HepG2 (cell line): ENCODE measurements around the gene GLRX2. TPM values are rescaled to one million over a fixed set of nuclear protein-coding genes. Genes with fewer than 3 reads are reported as not detected.

Experiments used
- AKAP8 ChIP-seq: sonication (generic); formaldehyde crosslinking; IDR thresholded peaks from 2 replicates; pipeline ENCODE4 v1.5.1; 2020; ENCODE audit warnings: mild to moderate bottlenecking, missing genetic modification reagents
- BHLHE40 ChIP-seq: IDR thresholded peaks from 2 replicates; pipeline ENCODE4 v1.6.1; 2011; ENCODE audit warnings: low read length, improper control_type of control experiment
- HDAC6 ChIP-seq: fragments of 200-600 bp; sonication (generic); IDR thresholded peaks from 2 replicates; pipeline ENCODE4 v1.7.0; 2017; ENCODE audit warnings: mild to moderate bottlenecking, antibody characterized with exemption, low read length, low read depth
- HHEX ChIP-seq: IDR thresholded peaks from 2 replicates; pipeline ENCODE4 v1.6.1; 2016; ENCODE audit warnings: control low read depth
- HIC2 ChIP-seq: sonication (generic); formaldehyde crosslinking; IDR thresholded peaks from 2 replicates; pipeline ENCODE4 v1.9.0; 2022; ENCODE audit warnings: low read depth, missing genetic modification reagents
- MYC ChIP-seq: sonication (generic); formaldehyde crosslinking; IDR thresholded peaks from 2 replicates; pipeline ENCODE4 v1.9.0; 2021; ENCODE audit warnings: missing genetic modification reagents, borderline replicate concordance
- NR2F2 ChIP-seq: IDR thresholded peaks from 2 replicates; pipeline ENCODE4 v1.6.1; 2012; ENCODE audit warnings: low read depth, inconsistent platforms, borderline replicate concordance
- PRDM10 ChIP-seq: sonication (generic); formaldehyde crosslinking; IDR thresholded peaks from 2 replicates; pipeline ENCODE4 v1.4.0; 2020; ENCODE audit warnings: low read depth, missing genetic modification reagents
- RFXAP ChIP-seq: sonication (generic); formaldehyde crosslinking; IDR thresholded peaks from 2 replicates; pipeline ENCODE4 v1.4.0; 2020; ENCODE audit warnings: missing genetic modification reagents, borderline replicate concordance
- SMC3 ChIP-seq: IDR thresholded peaks from 2 replicates; pipeline ENCODE4 v1.6.1; 2011; ENCODE audit warnings: low read length, improper control_type of control experiment
- STAT5B ChIP-seq: sonication (generic); formaldehyde crosslinking; IDR thresholded peaks from 2 replicates; pipeline ENCODE4 v1.4.0; 2020; ENCODE audit warnings: missing genetic modification reagents
- TARDBP ChIP-seq: sonication (generic); formaldehyde crosslinking; IDR thresholded peaks from 2 replicates; pipeline ENCODE4 v1.8.0; 2022; ENCODE audit warnings: mild to moderate bottlenecking, missing genetic modification reagents
- TCF12 ChIP-seq, 2 experiments: fragments of 450-650 bp in 1 of 2; sonication (generic) in 1 of 2; formaldehyde crosslinking in 1 of 2; IDR thresholded peaks; 2 replicates each; pipeline versions ENCODE4 v1.6.1 to v1.8.0; 2017 to 2022; ENCODE audit warnings: antibody characterized with exemption in 1 of 2, mild to moderate bottlenecking in 1 of 2, missing genetic modification reagents in 1 of 2, moderate library complexity in 1 of 2
- ZBTB39 ChIP-seq: sonication (generic); formaldehyde crosslinking; IDR thresholded peaks from 2 replicates; pipeline ENCODE4 v1.5.0; 2020; ENCODE audit warnings: missing genetic modification reagents
- ZBTB42 ChIP-seq: sonication (generic); formaldehyde crosslinking; IDR thresholded peaks from 2 replicates; pipeline ENCODE4 v1.5.0; 2020; ENCODE audit warnings: mild to moderate bottlenecking, missing genetic modification reagents
- ZFP62 ChIP-seq: sonication (generic); formaldehyde crosslinking; IDR thresholded peaks from 2 replicates; pipeline ENCODE4 v1.4.0; 2020; ENCODE audit warnings: missing genetic modification reagents
- ZMYM3 ChIP-seq: sonication (generic); formaldehyde crosslinking; IDR thresholded peaks from 2 replicates; pipeline ENCODE4 v1.5.1; 2020; ENCODE audit warnings: mild to moderate bottlenecking, missing genetic modification reagents
- ZNF121 ChIP-seq: sonication (generic); formaldehyde crosslinking; IDR thresholded peaks from 2 replicates; pipeline ENCODE4 v1.5.0; 2020; ENCODE audit warnings: mild to moderate bottlenecking, missing genetic modification reagents
- ZNF180 ChIP-seq: sonication (generic); formaldehyde crosslinking; IDR thresholded peaks from 2 replicates; pipeline ENCODE4 v1.4.0; 2020; ENCODE audit warnings: low read depth, missing genetic modification reagents, borderline replicate concordance
- ZNF274 ChIP-seq: sonication (generic); formaldehyde crosslinking; IDR thresholded peaks from 2 replicates; pipeline ENCODE4 v1.5.1; 2020; ENCODE audit warnings: mild to moderate bottlenecking, missing genetic modification reagents
- ZNF331 ChIP-seq: sonication (generic); formaldehyde crosslinking; IDR thresholded peaks from 2 replicates; pipeline ENCODE4 v1.4.0; 2020; ENCODE audit warnings: missing genetic modification reagents
- ZNF616 ChIP-seq: sonication (generic); formaldehyde crosslinking; IDR thresholded peaks from 2 replicates; pipeline ENCODE4 v1.5.0; 2020; ENCODE audit warnings: low read depth, mild to moderate bottlenecking, missing genetic modification reagents
- ZNF703 ChIP-seq: sonication (generic); formaldehyde crosslinking; IDR thresholded peaks from 2 replicates; pipeline ENCODE4 v1.5.1; 2020; ENCODE audit warnings: missing genetic modification reagents, mild to moderate bottlenecking, moderate library complexity, borderline replicate concordance
- ZNF75D ChIP-seq: sonication (generic); formaldehyde crosslinking; IDR thresholded peaks from 2 replicates; pipeline ENCODE4 v1.8.1; 2023; ENCODE audit warnings: missing genetic modification reagents, mild to moderate bottlenecking, borderline replicate concordance
- ZNF788 ChIP-seq: sonication (generic); formaldehyde crosslinking; IDR thresholded peaks from 2 replicates; pipeline ENCODE4 v1.5.0; 2020; ENCODE audit warnings: mild to moderate bottlenecking, missing genetic modification reagents, borderline replicate concordance
- ZSCAN9 ChIP-seq: IDR thresholded peaks from 2 replicates; pipeline ENCODE4 v1.6.1; 2016; ENCODE audit warnings: borderline replicate concordance
- polyA plus RNA-seq, 8 experiments: library from polyadenylated mRNA; depleted of rRNA in 3 of 8; stranded (reverse) in 7 of 8; unstranded in 1 of 8; fragments of >200 nt; fragmentation: Illumina TruSeq in 4 of 8; extraction: Trizol in 4 of 8; gene quantifications; 2 replicates each; pipeline versions ENCODE4 v1.2.1 to v1.2.3, GENCODE V29; 2011 to 2016; ENCODE audit warnings: low read depth in 4 of 8, missing spikeins in 1 of 8, mixed read lengths in 1 of 8; ENCODE audit not compliant: insufficient read depth in 1 of 8
- total RNA-seq, 5 experiments: library from RNA; depleted of rRNA; stranded (reverse); fragments of >200 nt; fragmentation: Illumina TruSeq; extraction: Trizol; gene quantifications; 2 replicates each; pipeline ENCODE4 v1.2.3, GENCODE V29; 2016; ENCODE audit warnings: low read depth in 1 of 5

The GLRX2 gene
- total and polyA plus RNA-seq, 2 of the 13 experiments (the other 11 are each of a cell fraction or from before 2014, with no cell fraction given) = 11.9 to 39.0 TPM

- TF ChIP-seq PRDM10 (CRISPR knock-in tag) (no peak), TARDBP (CRISPR knock-in tag) (no peak), SMC3 (peak; percentile 9; the same call in 1 of the 2 replicates), ZNF121 (CRISPR knock-in tag) (no peak), ZBTB42 (CRISPR knock-in tag) (no peak), MYC (CRISPR knock-in tag) (no peak), NR2F2 (no peak), ZNF75D (CRISPR knock-in tag) (no peak), RFXAP (CRISPR knock-in tag) (peak; percentile 6; the same call in 1 of the 2 replicates), BHLHE40 (no peak), ZNF331 (peak; percentile 59; the same call in 1 of the 2 replicates), ZSCAN9 (CRISPR knock-in tag) (no peak; the same call in 1 of the 2 replicates), AKAP8 (no peak), ZMYM3 (no peak), ZNF180 (CRISPR knock-in tag) (no peak), ZNF274 (CRISPR knock-in tag) (no peak), HIC2 (CRISPR knock-in tag) (peak; percentile 90), TCF12 (IDR thresholded peaks at IDR 0.05) (no peak), TCF12 (CRISPR knock-in tag; IDR thresholded peaks at IDR 0.05) (no peak), ZNF616 (CRISPR knock-in tag) (no peak), HDAC6 (no peak), ZBTB39 (CRISPR knock-in tag) (no peak), STAT5B (CRISPR knock-in tag) (no peak), ZFP62 (CRISPR knock-in tag) (no peak), ZNF703 (no peak), ZNF788 (CRISPR knock-in tag) (no peak), HHEX (CRISPR knock-in tag) (no peak)
Measured at GRCh38 chr1:193111641-193112090, 6.5 kb upstream of the GLRX2 start (continued).
